CD4-positive, alpha-beta memory T cell (primary cell): Measurements from ENCODE around the gene SLC6A6. TPM values are rescaled to one million over a fixed set of nuclear protein-coding genes. Genes with fewer than 3 reads are reported as not detected.
"Not testable (repeated sequence)": the region's sequence is repeated elsewhere in the genome, so short reads cannot be mapped to it uniquely, and the experiment has no call there.

ENCODE experiments used
- CTCF ChIA-PET: fragments of 350-600 bp; sonication (Branson Sonifier 250); formaldehyde crosslinking; loops from one replicate; lab custom pipeline; 2021; ENCODE audit warnings: inconsistent platforms; ENCODE audit not compliant: partially characterized antibody; lab: Charles Lee
- POLR2A ChIA-PET: fragments of 350-600 bp; sonication (Branson Sonifier 250); formaldehyde crosslinking; loops from one replicate; lab custom pipeline; 2021; ENCODE audit not compliant: partially characterized antibody; lab: Charles Lee
- DNase-seq, 5 donors: peaks; one replicate each; pipeline versions ENCODE4 v3.0.0 to v3.0.0-alpha.2; 2020 to 2022; ENCODE audit warnings: mixed read lengths in 1 of 5
- H3K27ac ChIP-seq: one replicate; pipeline ENCODE4 v1.7.0; 2013; ENCODE audit warnings: low read depth, low read length
- H3K27me3 ChIP-seq: 2 replicates; pipeline ENCODE4 v1.7.0; 2013; ENCODE audit warnings: mild to moderate bottlenecking, low read length, moderate library complexity; ENCODE audit not compliant: insufficient read depth
- H3K36me3 ChIP-seq: 2 replicates; pipeline ENCODE4 v1.7.0; 2013; ENCODE audit warnings: mild to moderate bottlenecking, low read length, moderate library complexity; ENCODE audit not compliant: insufficient read depth
- H3K4me1 ChIP-seq: 2 replicates; pipeline ENCODE4 v1.7.0; 2013; ENCODE audit warnings: mild to moderate bottlenecking, low read length, moderate library complexity; ENCODE audit not compliant: insufficient read depth
- H3K4me3 ChIP-seq, 2 donors: one replicate each; pipeline ENCODE4 v1.7.0; 2013; ENCODE audit warnings: low read length in 2 of 2, mild to moderate bottlenecking in 1 of 2
- H3K9me3 ChIP-seq, 2 donors: one replicate each; pipeline ENCODE4 v1.7.0; 2013; ENCODE audit warnings: low read length in 2 of 2, control low read depth in 1 of 2; ENCODE audit not compliant: control insufficient read depth in 1 of 2
- H3K27ac Mint-ChIP-seq, 7 donors: one replicate each; pipeline ENCODE4 v1.8.0; 2020 to 2021; ENCODE audit warnings: mixed read lengths in 7 of 7, mild to moderate bottlenecking in 6 of 7, inconsistent platforms in 3 of 7, moderate library complexity in 3 of 7
- H3K27me3 Mint-ChIP-seq, 2 donors: one replicate each; pipeline ENCODE4 v1.8.0; 2020 to 2021; ENCODE audit warnings: mixed read lengths in 2 of 2
- H3K36me3 Mint-ChIP-seq, 2 donors: one replicate each; pipeline ENCODE4 v1.8.0; 2020 to 2021; ENCODE audit warnings: mixed read lengths in 2 of 2, inconsistent platforms in 1 of 2, mild to moderate bottlenecking in 1 of 2
- H3K4me1 Mint-ChIP-seq, 4 donors: one replicate each; pipeline ENCODE4 v1.8.0; 2020 to 2021; ENCODE audit warnings: mixed read lengths in 4 of 4, mild to moderate bottlenecking in 1 of 4
- H3K4me3 Mint-ChIP-seq, 8 donors: one replicate each; pipeline ENCODE4 v1.8.0; 2020 to 2021; ENCODE audit warnings: mixed read lengths in 8 of 8, mild to moderate bottlenecking in 7 of 8, moderate library complexity in 6 of 8, inconsistent platforms in 3 of 8
- H3K9me3 Mint-ChIP-seq, 8 donors: one replicate each; pipeline ENCODE4 v1.8.0; 2020 to 2021; ENCODE audit warnings: mixed read lengths in 8 of 8, mild to moderate bottlenecking in 5 of 8, inconsistent platforms in 3 of 8, moderate library complexity in 1 of 8
- intact Hi-C: fragments of 100-400 bp; cut with micrococcal nuclease; formaldehyde crosslinking; loops from one replicate; pipeline ENCODE4 v1.15.1; 2023
- polyA plus RNA-seq, 2 donors: library from polyadenylated mRNA; unstranded; fragments of 300-500 nt; fragmentation: Illumina TruSeq; gene quantifications; one replicate each; pipeline ENCODE4 v1.2.3, GENCODE V29; 2021
- total RNA-seq, 2 experiments: library from RNA; stranded (reverse); gene quantifications; one replicate each; pipeline ENCODE4 v1.2.3, GENCODE V29; 2021

SLC6A6 gene
- total and polyA plus RNA-seq, 4 experiments from 2014 or later, result 3.8 to 51.8 (median 29.7) TPM

- intact Hi-C loops, result no loop called here
- ChIA-PET CTCF (interaction anchor here (2.8 to 8.4 kb wide), 2 partner anchors 27 to 55 kb away, joined by 14 to 124 read pairs; no protein-coding TSS in a partner anchor), POLR2A (interaction anchor here (15.7 kb wide), 1 partner anchor 22 kb away, joined by 394 read pairs; no protein-coding TSS in a partner anchor)
- H3K4me1 Mint-ChIP-seq, result peaks cover 26 to 72% (median 57%) of the 10 kb centered on the region in 4 donors
- H3K9me3 Mint-ChIP-seq, result no peaks in the 10 kb centered on the region
- Histone ChIP-seq H3K9me3 (no peaks in the 10 kb centered on the region), H3K4me1 (peaks cover 64% of the 10 kb centered on the region), H3K27ac (no peak overlapping the region), H3K4me3 (no peak overlapping the region), H3K36me3 (peaks cover 12% of the 10 kb centered on the region), H3K27me3 (no peaks in the 10 kb centered on the region)
- peaks cover 11 to 37% of the 10 kb centered on the region in 2 donors for H3K36me3 Mint-ChIP-seq
- DNase-seq, result no peak
- H3K27ac Mint-ChIP-seq, result peak overlapping the region in 6 of 7 donors; percentile 33 to 79 (median 56)
- peak overlapping the region in 2 of 8 donors; percentile 6 to 7 for H3K4me3 Mint-ChIP-seq
- no peaks in the 10 kb centered on the region for H3K27me3 Mint-ChIP-seq
These were observed 3.9 kb downstream of the SLC6A6 start for GRCh38 chr3:14406336-14406735.

- Histone ChIP-seq H3K27ac (no peak overlapping the region), H3K4me3 (no peak overlapping the region), H3K36me3 (peaks cover 15% of the 10 kb centered on the region), H3K4me1 (peaks cover 61% of the 10 kb centered on the region), H3K9me3 (no peaks in the 10 kb centered on the region), H3K27me3 (no peaks in the 10 kb centered on the region)
- intact Hi-C loops, result no loop called here
- no peaks in the 10 kb centered on the region for H3K9me3 Mint-ChIP-seq
- CTCF ChIA-PET, result interaction anchor here (2.2 kb wide), 1 partner anchor 55 kb away, joined by 7 read pairs; no protein-coding TSS in a partner anchor
- POLR2A ChIA-PET, result interaction anchor here (15.7 kb wide), 1 partner anchor 22 kb away, joined by 394 read pairs; no protein-coding TSS in a partner anchor
- no peak for DNase-seq
- no peak overlapping the region for H3K4me3 Mint-ChIP-seq
- peak overlapping the region in 6 of 7 donors; percentile 33 to 67 (median 48) for H3K27ac Mint-ChIP-seq
- H3K36me3 Mint-ChIP-seq, result peaks cover 13 to 41% of the 10 kb centered on the region in 2 donors
- peaks cover 26 to 71% (median 56%) of the 10 kb centered on the region in 4 donors for H3K4me1 Mint-ChIP-seq
- H3K27me3 Mint-ChIP-seq, result no peaks in the 10 kb centered on the region
These were observed 4.4 kb downstream of the SLC6A6 start for GRCh38 chr3:14406766-14407165.

- CTCF ChIA-PET, result interaction anchor here (2.2 kb wide), 1 partner anchor 55 kb away, joined by 7 read pairs; no protein-coding TSS in a partner anchor
- H3K9me3 Mint-ChIP-seq, result no peaks in the 10 kb centered on the region
- peaks cover 15% of the 10 kb centered on the region for H3K36me3 ChIP-seq
- intact Hi-C loops, result no loop called here
- no peak overlapping the region for H3K27ac ChIP-seq
- H3K4me3 Mint-ChIP-seq, result no peak overlapping the region
- peak overlapping the region in 4 of 7 donors; percentile 13 to 62 (median 44) for H3K27ac Mint-ChIP-seq
- no peak for DNase-seq
- H3K4me1 Mint-ChIP-seq, result peaks cover 26 to 66% (median 55%) of the 10 kb centered on the region in 4 donors
- H3K27me3 ChIP-seq, result no peaks in the 10 kb centered on the region
- H3K27me3 Mint-ChIP-seq, result no peaks in the 10 kb centered on the region
- POLR2A ChIA-PET, result interaction anchor here (15.7 kb wide), 1 partner anchor 21 kb away, joined by 394 read pairs; no protein-coding TSS in a partner anchor
- H3K9me3 ChIP-seq, result no peaks in the 10 kb centered on the region
- peaks cover 58% of the 10 kb centered on the region for H3K4me1 ChIP-seq
- no peak overlapping the region for H3K4me3 ChIP-seq
- peaks cover 13 to 45% of the 10 kb centered on the region in 2 donors for H3K36me3 Mint-ChIP-seq
These were observed 4.8 kb downstream of the SLC6A6 start for GRCh38 chr3:14407203-14407602.

- Mint-ChIP-seq H3K27ac (peak overlapping the region in 2 of 7 donors; percentile 24 to 66), H3K36me3 (peaks cover 14 to 43% of the 10 kb centered on the region in 2 donors), H3K4me1 (peaks cover 19 to 58% (median 41%) of the 10 kb centered on the region in 4 donors)
- H3K9me3 ChIP-seq, H3K27me3 Mint-ChIP-seq, DNase-seq, H3K27ac ChIP-seq, H3K9me3 Mint-ChIP-seq, H3K4me3 ChIP-seq, H3K4me3 Mint-ChIP-seq, H3K27me3 ChIP-seq, intact Hi-C loops: not testable (repeated sequence)
- Histone ChIP-seq H3K4me1 (peaks cover 44% of the 10 kb centered on the region), H3K36me3 (peaks cover 15% of the 10 kb centered on the region)
- ChIA-PET POLR2A (interaction anchor here (15.7 kb wide), 1 partner anchor 19 kb away, joined by 394 read pairs; no protein-coding TSS in a partner anchor), CTCF (interaction anchor here (0.9 to 1.5 kb wide), 2 partner anchors 22 to 25 kb away, joined by 3 to 4 read pairs; no protein-coding TSS in a partner anchor)
These were observed 7.3 kb downstream of the SLC6A6 start for GRCh38 chr3:14409779-14410063.

- ChIA-PET CTCF (interaction anchor here (0.9 to 1.5 kb wide), 2 partner anchors 19 to 22 kb away, joined by 3 to 4 read pairs; no protein-coding TSS in a partner anchor), POLR2A (interaction anchor here (15.7 kb wide), 1 partner anchor 18 kb away, joined by 394 read pairs; no protein-coding TSS in a partner anchor)
- peak overlapping the region in 3 of 7 donors; percentile 13 to 66 (median 46) for H3K27ac Mint-ChIP-seq
- Histone ChIP-seq H3K4me1 (peaks cover 40% of the 10 kb centered on the region), H3K4me3 (no peak overlapping the region), H3K27ac (no peak overlapping the region), H3K27me3 (no peaks in the 10 kb centered on the region), H3K9me3 (no peaks in the 10 kb centered on the region), H3K36me3 (peaks cover 15% of the 10 kb centered on the region)
- no peak for DNase-seq
- H3K4me1 Mint-ChIP-seq, result peaks cover 22 to 55% (median 42%) of the 10 kb centered on the region in 4 donors
- H3K9me3 Mint-ChIP-seq, result no peaks in the 10 kb centered on the region
- intact Hi-C loops, result no loop called here
- H3K36me3 Mint-ChIP-seq, result peaks cover 17 to 44% of the 10 kb centered on the region in 2 donors
- no peak overlapping the region for H3K4me3 Mint-ChIP-seq
- H3K27me3 Mint-ChIP-seq, result no peaks in the 10 kb centered on the region
These were observed 7.7 kb downstream of the SLC6A6 start for GRCh38 chr3:14410106-14410502.

GRCh38 chr3:14410503-14411165 is 8.2 kb downstream of the SLC6A6 start:
- intact Hi-C loops, result no loop called here
- H3K27ac ChIP-seq, result no peak overlapping the region
- H3K27ac Mint-ChIP-seq, result peak overlapping the region in 5 of 7 donors; percentile 13 to 84 (median 66)

GRCh38 chr3:14411166-14411526 is 8.7 kb downstream of the SLC6A6 start:
- Histone ChIP-seq H3K27ac (no peak overlapping the region), H3K27me3 (no peaks in the 10 kb centered on the region), H3K9me3 (no peaks in the 10 kb centered on the region), H3K4me3 (no peak overlapping the region), H3K4me1 (peaks cover 30% of the 10 kb centered on the region), H3K36me3 (peaks cover 15% of the 10 kb centered on the region)
- H3K4me3 Mint-ChIP-seq, result no peak overlapping the region
- POLR2A ChIA-PET, result interaction anchor here (15.7 kb wide), 1 partner anchor 17 kb away, joined by 394 read pairs; no protein-coding TSS in a partner anchor
- peaks cover 21 to 42% of the 10 kb centered on the region in 2 donors for H3K36me3 Mint-ChIP-seq
- intact Hi-C loops, result no loop called here
- CTCF ChIA-PET, result interaction anchor here (0.6 to 1.5 kb wide), 3 partner anchors 8 to 18 kb away, joined by 3 to 4 read pairs (median 3); partner anchors contain the start of gene SLC6A6
- H3K9me3 Mint-ChIP-seq, result no peaks in the 10 kb centered on the region
- H3K27me3 Mint-ChIP-seq, result no peaks in the 10 kb centered on the region
- DNase-seq, result no peak
- H3K27ac Mint-ChIP-seq, result peak overlapping the region in 4 of 7 donors; percentile 38 to 85 (median 80)
- H3K4me1 Mint-ChIP-seq, result peaks cover 14 to 44% (median 32%) of the 10 kb centered on the region in 4 donors

More at GRCh38 chr3:14410503-14411165, 8.2 kb downstream of the SLC6A6 start:
- peaks cover 15% of the 10 kb centered on the region for H3K36me3 ChIP-seq
- no peaks in the 10 kb centered on the region for H3K9me3 Mint-ChIP-seq
- no peaks in the 10 kb centered on the region for H3K9me3 ChIP-seq
- H3K27me3 ChIP-seq, result no peaks in the 10 kb centered on the region
- no peaks in the 10 kb centered on the region for H3K27me3 Mint-ChIP-seq
- H3K4me3 Mint-ChIP-seq, result no peak overlapping the region
- peaks cover 17 to 49% (median 37%) of the 10 kb centered on the region in 4 donors for H3K4me1 Mint-ChIP-seq
- peaks cover 35% of the 10 kb centered on the region for H3K4me1 ChIP-seq
- no peak overlapping the region for H3K4me3 ChIP-seq
- ChIA-PET CTCF (interaction anchor here (0.6 to 1.5 kb wide), 3 partner anchors 8 to 19 kb away, joined by 3 to 4 read pairs (median 3); partner anchors contain the start of gene SLC6A6), POLR2A (interaction anchor here (15.7 kb wide), 1 partner anchor 18 kb away, joined by 394 read pairs; no protein-coding TSS in a partner anchor)
- no peak for DNase-seq
- peaks cover 17 to 40% of the 10 kb centered on the region in 2 donors for H3K36me3 Mint-ChIP-seq
